ENCODE results near the gene CERS4. TPM values are rescaled to one million over a fixed set of nuclear protein-coding genes. Genes with fewer than 3 reads are reported as not detected.
A peak's percentile ranks its signal among the peaks of the same experiment; 100 is the strongest.
"Not testable (repeated sequence)": the region's sequence is repeated elsewhere in the genome, so short reads cannot be mapped to it uniquely, and the experiment has no call there.

Gene CERS4
- polyA plus RNA-seq, 6 donors from 2014 or later: 36.3 to 53.3 (median 43.7) TPM

- H3K4me1 Mint-ChIP-seq: peaks cover 3 to 40% (median 28%) of the 10 kb centered on the region in 3 donors
- H3K36me3 Mint-ChIP-seq; H3K4me3 Mint-ChIP-seq; ATAC-seq (ENCODE audit: low read depth in 2 of 2); DNase-seq; H3K27me3 Mint-ChIP-seq; H3K9me3 Mint-ChIP-seq: not testable (repeated sequence)
- H3K27ac Mint-ChIP-seq: peak overlapping the region in 1 of 6 donors; percentile 66
Observed at GRCh38 chr19:8203288-8204120, 5.7 kb upstream of the CERS4 start.

- H3K27ac Mint-ChIP-seq: peak overlapping the region in 1 of 6 donors; percentile 69
- DNase-seq (no peak), ATAC-seq (ENCODE audit: low read depth in 2 of 2) (no peak)
- no peaks in the 10 kb centered on the region for H3K27me3 Mint-ChIP-seq
- peaks cover 7 to 37% (median 27%) of the 10 kb centered on the region in 3 donors for H3K4me1 Mint-ChIP-seq
- no peaks in the 10 kb centered on the region for H3K9me3 Mint-ChIP-seq
- H3K36me3 Mint-ChIP-seq: no peaks in the 10 kb centered on the region
- H3K4me3 Mint-ChIP-seq: no peak overlapping the region
Observed at GRCh38 chr19:8204961-8205360, 4.2 kb upstream of the CERS4 start.

- Mint-ChIP-seq H3K4me1 (peaks cover 13 to 47% (median 32%) of the 10 kb centered on the region in 3 donors), H3K27me3 (no peaks in the 10 kb centered on the region), H3K27ac (peak overlapping the region in 3 of 6 donors; percentile 21 to 67 (median 35)), H3K36me3 (no peaks in the 10 kb centered on the region), H3K4me3 (peak overlapping the region in 4 of 8 donors; percentile 37 to 78 (median 52)), H3K9me3 (no peaks in the 10 kb centered on the region)
- no peak for ATAC-seq (ENCODE audit: low read depth in 2 of 2)
- no peak for DNase-seq
Observed at GRCh38 chr19:8206147-8207087, 2.8 kb upstream of the CERS4 start.

GRCh38 chr19:8207326-8207725 is 1.8 kb upstream of the CERS4 start:
- Mint-ChIP-seq H3K4me3 (peak overlapping the region in 1 of 8 donors; percentile 47), H3K4me1 (peaks cover 20 to 53% (median 41%) of the 10 kb centered on the region in 3 donors)
- not testable (repeated sequence) for H3K9me3 Mint-ChIP-seq; H3K27ac Mint-ChIP-seq; ATAC-seq (ENCODE audit: low read depth in 2 of 2); H3K27me3 Mint-ChIP-seq; DNase-seq; H3K36me3 Mint-ChIP-seq

GRCh38 chr19:8208119-8208921 is 850 bp upstream of the CERS4 start:
- H3K27me3 Mint-ChIP-seq: no peaks in the 10 kb centered on the region
- H3K9me3 Mint-ChIP-seq: no peaks in the 10 kb centered on the region
- peak; percentile 4 for DNase-seq
- H3K4me1 Mint-ChIP-seq: peaks cover 26 to 54% (median 50%) of the 10 kb centered on the region in 3 donors
- peak overlapping the region; percentile 76 to 95 (median 86) for H3K4me3 Mint-ChIP-seq
- peak overlapping the region in 5 of 6 donors; percentile 88 to 98 (median 90) for H3K27ac Mint-ChIP-seq
- ATAC-seq (ENCODE audit: low read depth in 2 of 2): peak; percentile 1
- peaks cover 0 to 8% of the 10 kb centered on the region in 2 donors for H3K36me3 Mint-ChIP-seq

GRCh38 chr19:8209462-8210378 is 550 bp downstream of the CERS4 start:
- Mint-ChIP-seq H3K4me1 (peaks cover 37 to 64% (median 58%) of the 10 kb centered on the region in 3 donors), H3K27me3 (no peaks in the 10 kb centered on the region), H3K27ac (peak overlapping the region; percentile 98 to 100 (median 99)), H3K4me3 (peak overlapping the region; percentile 89 to 99 (median 97)), H3K9me3 (no peaks in the 10 kb centered on the region), H3K36me3 (peaks cover 0 to 16% of the 10 kb centered on the region in 2 donors)
- peak; percentile 90 for DNase-seq
- ATAC-seq (ENCODE audit: low read depth in 2 of 2): peak; percentile 79

GRCh38 chr19:8210421-8211101 is 1.4 kb downstream of the CERS4 start:
- ATAC-seq (ENCODE audit: low read depth in 2 of 2) (no peak), DNase-seq (peak; percentile 13)
- H3K4me3 Mint-ChIP-seq: peak overlapping the region; percentile 89 to 99 (median 97)
- peaks cover 0 to 18% of the 10 kb centered on the region in 2 donors for H3K36me3 Mint-ChIP-seq
- H3K4me1 Mint-ChIP-seq: peaks cover 41 to 71% (median 62%) of the 10 kb centered on the region in 3 donors
- peak overlapping the region; percentile 98 to 100 (median 99) for H3K27ac Mint-ChIP-seq
- H3K27me3 Mint-ChIP-seq: no peaks in the 10 kb centered on the region
- H3K9me3 Mint-ChIP-seq: no peaks in the 10 kb centered on the region

- Mint-ChIP-seq H3K9me3 (no peaks in the 10 kb centered on the region), H3K27ac (peak overlapping the region in 4 of 6 donors; percentile 81 to 98 (median 88)), H3K4me3 (peak overlapping the region in 7 of 8 donors; percentile 12 to 99 (median 45)), H3K4me1 (peaks cover 43 to 75% (median 73%) of the 10 kb centered on the region in 3 donors), H3K36me3 (peaks cover 0 to 23% of the 10 kb centered on the region in 2 donors), H3K27me3 (no peaks in the 10 kb centered on the region)
- ATAC-seq (ENCODE audit: low read depth in 2 of 2) (no peak), DNase-seq (no peak)
Observed at GRCh38 chr19:8212212-8212611, 3.0 kb downstream of the CERS4 start.

GRCh38 chr19:8212916-8213315 is 3.7 kb downstream of the CERS4 start:
- Mint-ChIP-seq H3K27ac (peak overlapping the region in 4 of 6 donors; percentile 56 to 98 (median 94)), H3K36me3 (peaks cover 0 to 23% of the 10 kb centered on the region in 2 donors), H3K4me3 (peak overlapping the region in 4 of 8 donors; percentile 5 to 89 (median 43)), H3K4me1 (peaks cover 43 to 75% (median 73%) of the 10 kb centered on the region in 3 donors), H3K9me3 (no peaks in the 10 kb centered on the region), H3K27me3 (no peaks in the 10 kb centered on the region)
- ATAC-seq (ENCODE audit: low read depth in 2 of 2) (no peak), DNase-seq (no peak)

GRCh38 chr19:8213827-8214672 is 4.9 kb downstream of the CERS4 start:
- Mint-ChIP-seq H3K9me3 (no peaks in the 10 kb centered on the region), H3K4me1 (peaks cover 43 to 84% (median 69%) of the 10 kb centered on the region in 3 donors), H3K36me3 (peaks cover 0 to 23% of the 10 kb centered on the region in 2 donors), H3K27me3 (no peaks in the 10 kb centered on the region), H3K4me3 (peak overlapping the region in 4 of 8 donors; percentile 5 to 78 (median 34)), H3K27ac (peak overlapping the region; percentile 72 to 94 (median 86))
- ATAC-seq (ENCODE audit: low read depth in 2 of 2) (no peak), DNase-seq (no peak)

Data from naive B cell (primary cell).